KOPT-K1 (cell line): Measurements from ENCODE around the gene PHF8.

Source experiments
- H3K27ac ChIP-seq: fragments of 200-600 bp; sonication (generic); 2 replicates; pipeline ENCODE4 v1.5.1; 2016; ENCODE audit warnings: antibody characterized with exemption, mild to moderate bottlenecking, low read depth, low read length; ENCODE audit not compliant: poor library complexity, severe bottlenecking
- H3K36me3 ChIP-seq: fragments of 200-600 bp; sonication (generic); 2 replicates; pipeline ENCODE4 v1.5.1; 2017; ENCODE audit warnings: antibody characterized with exemption, mild to moderate bottlenecking, low read length, moderate library complexity; ENCODE audit not compliant: insufficient read depth
- H3K9me3 ChIP-seq: fragments of 200-600 bp; sonication (generic); 2 replicates; pipeline ENCODE4 v1.5.1; 2017; ENCODE audit warnings: antibody characterized with exemption, low read length, mild to moderate bottlenecking; ENCODE audit not compliant: insufficient read depth, poor library complexity, severe bottlenecking

Gene PHF8

GRCh38 chrX:54045563-54046228 lies 1.4 kb upstream of the PHF8 start:
- Histone ChIP-seq H3K27ac (peak overlapping the region; percentile 88), H3K36me3 (peaks cover 10% of the 10 kb centered on the region)

GRCh38 chrX:54044877-54045338 lies 635 bp upstream of the PHF8 start:
- Histone ChIP-seq H3K9me3 (no peaks in the 10 kb centered on the region), H3K36me3 (peaks cover 18% of the 10 kb centered on the region), H3K27ac (peak overlapping the region; percentile 88)

More at GRCh38 chrX:54045563-54046228, 1.4 kb upstream of the PHF8 start:
- H3K9me3 ChIP-seq = no peaks in the 10 kb centered on the region

- Histone ChIP-seq H3K27ac (peak overlapping the region; percentile 88), H3K9me3 (no peaks in the 10 kb centered on the region), H3K36me3 (peaks cover 30% of the 10 kb centered on the region)
Observed at GRCh38 chrX:54043541-54044125, 640 bp downstream of the PHF8 start.

GRCh38 chrX:54043056-54043455 lies 1.2 kb downstream of the PHF8 start:
- Histone ChIP-seq H3K9me3 (no peaks in the 10 kb centered on the region), H3K27ac (peak overlapping the region; percentile 88), H3K36me3 (peaks cover 35% of the 10 kb centered on the region)

GRCh38 chrX:54042609-54043021 lies 1.7 kb downstream of the PHF8 start:
- Histone ChIP-seq H3K27ac (no peak overlapping the region), H3K36me3 (peaks cover 38% of the 10 kb centered on the region), H3K9me3 (no peaks in the 10 kb centered on the region)

- Histone ChIP-seq H3K27ac (no peak overlapping the region), H3K9me3 (no peaks in the 10 kb centered on the region), H3K36me3 (peaks cover 83% of the 10 kb centered on the region)
Observed at GRCh38 chrX:54030329-54030728, 13.9 kb downstream of the PHF8 start.

GRCh38 chrX:54029529-54030143 lies 14.6 kb downstream of the PHF8 start:
- Histone ChIP-seq H3K36me3 (peaks cover 83% of the 10 kb centered on the region), H3K27ac (no peak overlapping the region)

GRCh38 chrX:54024350-54024749 lies 19.9 kb downstream of the PHF8 start:
- Histone ChIP-seq H3K27ac (no peak overlapping the region), H3K36me3 (peaks cover 67% of the 10 kb centered on the region), H3K9me3 (no peaks in the 10 kb centered on the region)

More at GRCh38 chrX:54029529-54030143, 14.6 kb downstream of the PHF8 start:
- H3K9me3 ChIP-seq = no peaks in the 10 kb centered on the region

- Histone ChIP-seq H3K27ac (no peak overlapping the region), H3K9me3 (no peaks in the 10 kb centered on the region), H3K36me3 (peaks cover 51% of the 10 kb centered on the region)
Observed at GRCh38 chrX:54012830-54013500, 31.3 kb downstream of the PHF8 start.

- H3K36me3 ChIP-seq = peaks cover 48% of the 10 kb centered on the region
- no peaks in the 10 kb centered on the region for H3K9me3 ChIP-seq
- H3K27ac ChIP-seq = no peak overlapping the region
Observed at GRCh38 chrX:54007682-54008081, 36.6 kb downstream of the PHF8 start.

- no peak overlapping the region for H3K27ac ChIP-seq
- H3K36me3 ChIP-seq = peaks cover 72% of the 10 kb centered on the region
- H3K9me3 ChIP-seq = no peaks in the 10 kb centered on the region
Observed at GRCh38 chrX:53997724-53998123, 46.5 kb downstream of the PHF8 start.

GRCh38 chrX:53992589-53992988 lies 51.7 kb downstream of the PHF8 start:
- H3K27ac ChIP-seq = no peak overlapping the region
- no peaks in the 10 kb centered on the region for H3K9me3 ChIP-seq
- peaks cover 46% of the 10 kb centered on the region for H3K36me3 ChIP-seq

- Histone ChIP-seq H3K27ac (no peak overlapping the region), H3K36me3 (peaks cover 55% of the 10 kb centered on the region)
Observed at GRCh38 chrX:53990171-53990570, 54.1 kb downstream of the PHF8 start.

GRCh38 chrX:53984895-53985294 lies 59.4 kb downstream of the PHF8 start:
- H3K36me3 ChIP-seq = peaks cover 49% of the 10 kb centered on the region
- no peak overlapping the region for H3K27ac ChIP-seq
- H3K9me3 ChIP-seq = no peaks in the 10 kb centered on the region

More at GRCh38 chrX:53990171-53990570, 54.1 kb downstream of the PHF8 start:
- no peaks in the 10 kb centered on the region for H3K9me3 ChIP-seq

GRCh38 chrX:53974529-53974928 lies 69.7 kb downstream of the PHF8 start:
- Histone ChIP-seq H3K36me3 (peaks cover 27% of the 10 kb centered on the region), H3K27ac (no peak overlapping the region), H3K9me3 (peaks cover 4% of the 10 kb centered on the region)
